GM12875 (cell line): ENCODE data around the gene ZNF771.

ENCODE experiments used
- H3K4me3 ChIP-seq: one replicate; pipeline ENCODE4 v1.5.1; 2011; ENCODE audit warnings: low read depth, low read length, control low read depth
- TF ChIP-seq, protein P1 (sequence below): IDR thresholded peaks from 2 replicates; pipeline ENCODE4 v1.5.1; 2011; ENCODE audit warnings: low read depth, mild to moderate bottlenecking, control low read depth, inconsistent platforms, low read length, moderate library complexity, borderline replicate concordance; ENCODE audit not compliant: insufficient read depth

Gene ZNF771

DNA sequence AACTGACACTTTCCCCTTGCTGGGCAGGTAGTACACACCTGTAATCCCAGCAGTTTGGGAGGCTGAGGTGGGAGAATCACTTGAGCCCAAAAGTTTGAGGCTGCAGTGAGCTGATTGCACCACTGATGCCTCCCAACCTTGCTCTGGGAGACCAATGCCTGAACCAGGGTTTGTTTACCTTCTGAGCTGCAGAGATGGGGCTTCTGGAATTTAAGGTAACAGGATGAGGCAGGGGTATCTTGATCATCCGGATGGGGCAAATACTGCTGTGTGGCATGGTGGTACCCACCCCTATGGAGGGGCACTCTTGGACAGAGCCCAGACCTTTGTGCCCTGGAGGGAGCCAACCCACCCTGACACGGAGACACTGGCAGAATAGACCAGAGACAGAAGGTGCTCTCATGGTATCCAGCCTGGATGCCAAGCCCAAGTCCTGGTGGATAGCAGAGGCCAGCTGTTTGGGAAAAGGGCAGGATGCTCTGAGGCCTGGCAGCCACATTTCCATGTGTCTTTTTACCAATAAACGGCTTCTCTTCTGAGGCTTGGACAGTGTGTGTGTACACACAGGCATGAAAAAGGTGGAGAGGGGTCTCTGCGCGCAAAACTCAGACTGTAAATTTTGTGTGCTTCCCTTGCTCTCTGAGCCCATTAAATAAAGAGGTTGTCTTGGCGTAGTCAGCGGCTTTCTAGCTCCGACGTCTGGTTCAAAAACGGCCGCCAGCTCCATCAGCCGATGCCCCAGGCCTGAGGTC is 7.8 kb upstream of the ZNF771 start:
- H3K4me3 ChIP-seq, result peak overlapping the region; percentile 47
- TF ChIP-seq, protein P1, sequence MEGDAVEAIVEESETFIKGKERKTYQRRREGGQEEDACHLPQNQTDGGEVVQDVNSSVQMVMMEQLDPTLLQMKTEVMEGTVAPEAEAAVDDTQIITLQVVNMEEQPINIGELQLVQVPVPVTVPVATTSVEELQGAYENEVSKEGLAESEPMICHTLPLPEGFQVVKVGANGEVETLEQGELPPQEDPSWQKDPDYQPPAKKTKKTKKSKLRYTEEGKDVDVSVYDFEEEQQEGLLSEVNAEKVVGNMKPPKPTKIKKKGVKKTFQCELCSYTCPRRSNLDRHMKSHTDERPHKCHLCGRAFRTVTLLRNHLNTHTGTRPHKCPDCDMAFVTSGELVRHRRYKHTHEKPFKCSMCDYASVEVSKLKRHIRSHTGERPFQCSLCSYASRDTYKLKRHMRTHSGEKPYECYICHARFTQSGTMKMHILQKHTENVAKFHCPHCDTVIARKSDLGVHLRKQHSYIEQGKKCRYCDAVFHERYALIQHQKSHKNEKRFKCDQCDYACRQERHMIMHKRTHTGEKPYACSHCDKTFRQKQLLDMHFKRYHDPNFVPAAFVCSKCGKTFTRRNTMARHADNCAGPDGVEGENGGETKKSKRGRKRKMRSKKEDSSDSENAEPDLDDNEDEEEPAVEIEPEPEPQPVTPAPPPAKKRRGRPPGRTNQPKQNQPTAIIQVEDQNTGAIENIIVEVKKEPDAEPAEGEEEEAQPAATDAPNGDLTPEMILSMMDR, result no peak

DNA sequence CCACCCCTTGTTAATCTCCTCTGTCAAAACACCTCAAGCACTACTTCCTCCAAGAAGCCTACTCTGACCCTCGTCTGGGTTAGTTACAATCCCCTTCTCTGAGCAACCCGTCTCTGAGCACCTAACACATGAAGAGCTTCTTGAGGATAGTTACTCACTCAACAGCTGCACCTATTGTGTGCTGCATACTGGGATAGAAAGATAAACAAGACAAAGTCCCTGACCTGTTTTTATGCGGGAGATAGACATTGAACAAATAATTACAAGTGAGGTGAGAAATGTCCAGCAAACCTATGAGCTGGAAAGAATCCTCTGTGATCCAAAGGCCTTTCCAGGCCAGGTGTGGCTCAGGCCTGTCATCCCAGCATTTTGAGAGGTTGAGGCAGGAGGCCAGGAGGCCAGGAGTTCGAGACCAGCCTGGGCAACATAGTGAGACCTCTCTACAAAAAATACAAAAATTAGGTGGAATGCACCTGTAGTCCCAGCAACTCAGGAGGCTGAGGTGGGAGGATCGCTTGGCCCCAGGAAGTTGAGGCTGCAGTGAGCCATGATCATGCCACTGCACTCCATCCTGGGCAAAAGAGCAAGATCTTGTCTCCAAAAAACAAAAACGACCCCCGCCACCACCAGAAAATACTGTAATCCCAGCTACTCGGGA is 5.5 kb upstream of the ZNF771 start:
- no peak overlapping the region for H3K4me3 ChIP-seq
- TF ChIP-seq, protein P1, result no peak

DNA sequence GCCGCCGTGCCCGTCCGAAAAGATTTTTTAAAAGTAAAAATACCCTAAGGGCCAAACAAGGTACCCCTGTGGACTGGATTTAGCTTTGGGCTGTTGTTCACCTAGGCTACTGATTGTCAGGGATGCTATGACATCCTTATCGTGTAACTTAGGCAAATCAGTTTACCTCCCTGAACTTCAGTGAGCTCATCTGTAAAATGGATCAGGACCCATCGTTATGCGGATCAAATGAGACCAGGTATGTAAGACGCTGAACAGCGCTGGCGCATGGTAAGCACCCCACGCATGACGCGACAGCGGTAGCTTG is 658 bp upstream of the ZNF771 start:
- peak overlapping the region; percentile 72 for H3K4me3 ChIP-seq
- TF ChIP-seq, protein P1, result no peak

DNA sequence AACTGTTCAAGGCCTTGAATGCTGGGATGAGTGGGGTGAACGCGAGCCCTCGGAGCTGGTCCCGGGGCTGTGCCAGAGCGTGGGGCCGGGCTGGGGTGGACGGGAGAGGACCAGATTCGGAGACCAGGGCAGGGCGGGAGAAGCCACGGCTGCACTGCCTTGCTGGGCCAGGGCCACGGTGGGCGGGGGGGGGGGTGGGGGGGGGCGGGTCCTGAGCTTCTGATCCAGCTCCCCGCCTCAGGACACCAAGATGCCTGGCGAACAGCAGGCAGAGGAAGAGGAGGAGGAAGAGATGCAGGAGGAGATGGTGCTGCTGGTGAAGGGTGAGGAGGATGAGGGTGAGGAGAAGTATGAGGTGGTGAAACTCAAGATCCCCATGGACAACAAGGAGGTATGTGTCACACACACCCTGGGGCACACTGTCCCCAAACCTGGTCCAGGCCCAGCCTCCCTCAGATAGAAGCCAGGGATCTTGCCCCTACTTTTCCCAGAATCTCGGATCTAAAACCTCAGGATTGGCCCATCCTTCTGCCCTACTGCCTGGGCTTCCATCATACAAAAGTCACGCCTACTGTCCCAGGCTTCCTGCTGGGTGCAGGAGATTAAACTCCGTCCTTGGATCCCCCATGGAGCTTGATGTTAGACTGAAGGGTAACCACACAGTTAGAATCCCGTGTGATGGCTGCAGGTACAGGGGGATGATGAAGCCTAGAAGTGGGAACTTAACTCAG is 563 bp downstream of the ZNF771 start:
- TF ChIP-seq, protein P1, result no peak
- peak overlapping the region; percentile 72 for H3K4me3 ChIP-seq

DNA sequence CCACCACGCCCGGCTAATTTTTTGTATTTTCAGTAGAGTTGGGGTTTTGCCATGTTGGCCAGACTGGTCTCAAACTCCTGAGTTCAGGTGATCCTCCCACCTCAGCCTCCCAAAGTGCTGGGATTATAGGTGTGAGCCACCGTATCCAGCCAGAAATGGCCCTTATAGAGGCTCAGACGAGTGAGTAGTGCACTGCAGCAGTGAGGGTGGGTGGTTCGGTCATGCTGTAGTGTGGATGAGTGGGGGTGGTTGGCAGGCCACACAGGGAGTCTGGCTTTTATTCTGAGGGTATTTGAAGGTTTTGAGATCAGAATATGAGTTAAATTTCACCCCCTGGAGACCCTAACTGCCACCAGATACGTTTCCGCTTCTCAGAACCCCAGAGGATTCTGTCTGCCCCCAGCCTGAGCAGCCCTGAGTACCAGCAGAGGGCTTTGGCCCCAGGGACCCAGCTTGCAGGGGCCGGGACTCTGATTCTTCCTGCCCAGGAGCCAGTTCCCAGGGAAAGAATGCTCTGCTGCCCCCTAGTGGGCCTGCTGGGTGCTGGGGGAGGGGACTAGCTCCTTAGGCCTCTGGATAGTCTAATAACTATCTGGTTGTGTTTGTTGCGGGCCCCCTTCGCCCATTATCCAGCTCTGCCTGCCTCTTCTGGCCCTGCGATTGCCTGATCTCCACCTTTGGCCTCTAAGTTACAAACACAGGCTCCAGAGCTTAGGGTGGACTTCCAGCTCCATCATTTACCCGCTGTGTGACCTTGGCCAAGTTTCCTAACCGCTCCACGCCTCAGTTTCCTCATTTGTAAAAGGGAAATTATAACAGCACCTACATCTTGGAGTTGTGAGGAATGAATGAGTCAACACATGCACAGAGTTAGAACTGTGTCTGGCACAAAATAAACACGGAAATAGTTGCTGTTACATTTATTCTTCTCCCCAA is 2.0 kb downstream of the ZNF771 start:
- TF ChIP-seq, protein P1, result peak; percentile 93

DNA sequence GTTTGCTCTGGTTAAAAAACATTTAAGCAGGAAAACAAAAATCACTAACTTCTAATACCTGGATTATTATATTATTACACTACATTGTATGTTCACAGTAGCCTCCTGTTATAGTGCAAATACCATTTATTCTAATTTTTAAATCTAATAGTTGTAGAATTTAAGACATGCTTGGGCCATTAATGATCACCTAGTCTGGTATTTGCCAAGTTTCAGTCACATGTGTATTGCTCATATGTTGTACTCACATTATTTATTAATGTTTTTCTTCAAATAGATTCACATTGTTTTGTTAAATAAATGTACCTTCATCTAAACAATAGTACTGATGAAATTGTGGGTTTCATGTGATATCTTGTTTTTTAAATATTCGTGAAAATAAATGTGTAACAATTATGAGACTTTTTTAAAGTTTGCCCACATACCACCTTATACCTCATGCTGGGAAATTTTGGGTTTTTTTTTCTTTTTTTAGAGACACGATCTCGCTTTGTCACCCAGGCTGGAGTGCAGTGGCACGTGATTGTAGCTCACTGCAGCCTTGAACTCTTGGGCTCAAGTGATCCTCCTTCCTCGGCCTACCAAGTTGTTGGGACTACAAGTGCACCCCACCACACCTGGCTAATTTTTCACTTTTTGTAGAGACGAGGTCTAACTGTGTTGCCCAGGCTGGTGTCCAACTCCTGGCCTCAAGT is 5.9 kb downstream of the ZNF771 start:
- H3K4me3 ChIP-seq, result no peak overlapping the region
- TF ChIP-seq, protein P1, result no peak

More for the DNA sequence above, 2.0 kb downstream of the ZNF771 start:
- H3K4me3 ChIP-seq, result no peak overlapping the region
